Measurements from ENCODE around the gene ENOX2. TPM values are rescaled to one million over a fixed set of nuclear protein-coding genes. Genes with fewer than 3 reads are reported as not detected.

The ENOX2 gene
- total and polyA plus RNA-seq, 2 donors (not counting 1 experiment from before 2014, with no cell fraction given), result 5.1 to 18.8 TPM

DNA sequence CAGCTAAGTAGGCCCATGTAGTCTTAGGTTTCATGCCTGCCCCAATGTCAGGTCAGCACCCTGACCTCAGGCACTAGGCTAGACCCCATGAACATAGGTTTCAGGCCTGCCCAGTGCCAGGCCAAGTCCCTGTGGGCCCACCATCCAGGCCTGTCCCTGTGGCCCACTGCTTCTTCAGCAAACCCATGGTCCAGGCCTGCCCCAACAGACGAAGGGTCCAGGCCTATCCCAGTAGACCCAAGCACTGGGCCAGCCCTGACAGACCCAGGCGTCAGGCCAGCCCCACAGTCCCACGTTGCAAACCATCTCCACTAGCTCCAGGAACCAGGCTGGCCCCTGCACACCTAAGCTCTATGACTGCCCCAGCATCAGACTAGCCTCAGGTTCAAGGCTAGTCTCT is 92.4 kb downstream of the ENOX2 start:
- H2AFZ ChIP-seq (ENCODE audit: insufficient read depth, low read depth, low read length, poor library complexity, severe bottlenecking), result no peak overlapping the region
- no peak overlapping the region for H3K9ac ChIP-seq (ENCODE audit: low read length)
- H3K4me1 ChIP-seq (ENCODE audit: control insufficient read depth in 2 of 2, insufficient read depth in 2 of 2, low read length in 2 of 2), result no peaks in the 10 kb centered on the region
- Mint-ChIP-seq H3K9me3 (ENCODE audit: insufficient read depth) (peaks cover 4% of the 10 kb centered on the region), H3K4me3 (no peak overlapping the region), H3K27ac (no peak overlapping the region), H3K4me1 (no peaks in the 10 kb centered on the region), H3K27me3 (no peaks in the 10 kb centered on the region)
- 94% methylated on average over 3 of the region's 3 CpGs for WGBS (ENCODE audit: insufficient coverage)
- H3K79me2 ChIP-seq (ENCODE audit: control insufficient read depth, insufficient read depth, low read length), result peaks cover 5% of the 10 kb centered on the region
- H4K20me1 ChIP-seq (ENCODE audit: control insufficient read depth, insufficient read depth, low read length, poor library complexity, severe bottlenecking), result peaks cover 6% of the 10 kb centered on the region
- POLR2A ChIA-PET, result no interaction called here
- no peaks in the 10 kb centered on the region for H3K27me3 ChIP-seq (replicated peaks in 1 of 4; ENCODE audit: control extremely low read depth in 1 of 4, control insufficient read depth in 3 of 4, insufficient read depth in 4 of 4, low read length in 3 of 4)
- TF ChIP-seq EZH2 (IDR thresholded peaks at IDR 0.05; ENCODE audit: borderline replicate concordance, insufficient read depth, low read depth, low read length, poor library complexity, severe bottlenecking) (no peak), CTCF (IDR thresholded peaks at IDR 0.05) (no peak)
- intact Hi-C loops (cut with micrococcal nuclease), result no loop called here
- ATAC-seq (ENCODE audit: low read depth) (no peak), DNase-seq (no peak)
- CTCF ChIA-PET, result no interaction called here
- no peak overlapping the region for H3K4me2 ChIP-seq (replicated peaks; ENCODE audit: low read depth, low read length, poor library complexity, severe bottlenecking)
- no peak overlapping the region for H3K4me3 ChIP-seq (ENCODE audit: control extremely low read depth in 1 of 5, extremely low read depth in 1 of 5, insufficient read depth in 1 of 5, low read depth in 2 of 5, low read length in 4 of 5)
- H3K36me3 ChIP-seq (replicated peaks in 1 of 2; ENCODE audit: control extremely low read depth in 1 of 2, control insufficient read depth in 1 of 2, extremely low read depth in 1 of 2, insufficient read depth in 2 of 2, low read length in 1 of 2), result no peaks in the 10 kb centered on the region
- H3K27ac ChIP-seq (ENCODE audit: low read length in 2 of 2), result no peak overlapping the region
- H3K9me3 ChIP-seq (ENCODE audit: control extremely low read depth in 1 of 3, control insufficient read depth in 2 of 3, insufficient read depth in 1 of 3, low read length in 2 of 3), result peaks cover 0 to 14% (median 0%) of the 10 kb centered on the region in 3 donors

DNA sequence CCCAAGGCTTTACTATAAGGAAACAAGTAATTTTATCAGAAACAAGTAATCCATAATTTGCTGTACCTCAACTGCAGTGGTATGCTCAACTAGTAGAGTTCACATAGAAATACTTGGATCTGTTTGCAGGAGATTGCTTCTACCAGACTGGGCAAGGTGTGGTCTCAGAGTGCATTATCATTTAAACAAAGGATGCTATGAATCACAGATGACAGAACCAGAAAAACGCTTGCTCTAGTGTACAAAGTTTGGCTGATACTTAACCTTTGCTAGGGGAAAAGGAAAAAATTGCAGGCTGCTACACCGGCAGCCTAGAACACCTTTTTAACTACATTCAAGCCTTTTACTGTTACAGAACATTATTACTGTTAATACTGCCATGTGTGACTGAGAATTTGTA is 97.1 kb downstream of the ENOX2 start:
- CTCF ChIA-PET, result no interaction called here
- Histone ChIP-seq H4K20me1 (ENCODE audit: control insufficient read depth, insufficient read depth, low read length, poor library complexity, severe bottlenecking) (peaks cover 5% of the 10 kb centered on the region), H3K4me2 (replicated peaks; ENCODE audit: low read depth, low read length, poor library complexity, severe bottlenecking) (no peak overlapping the region), H3K79me2 (ENCODE audit: control insufficient read depth, insufficient read depth, low read length) (no peaks in the 10 kb centered on the region), H3K4me3 (ENCODE audit: control extremely low read depth in 1 of 5, extremely low read depth in 1 of 5, insufficient read depth in 1 of 5, low read depth in 2 of 5, low read length in 4 of 5) (no peak overlapping the region), H3K9me3 (ENCODE audit: control extremely low read depth in 1 of 3, control insufficient read depth in 2 of 3, insufficient read depth in 1 of 3, low read length in 2 of 3) (no peaks in the 10 kb centered on the region), H3K36me3 (replicated peaks in 1 of 2; ENCODE audit: control extremely low read depth in 1 of 2, control insufficient read depth in 1 of 2, extremely low read depth in 1 of 2, insufficient read depth in 2 of 2, low read length in 1 of 2) (no peaks in the 10 kb centered on the region), H3K4me1 (ENCODE audit: control insufficient read depth in 2 of 2, insufficient read depth in 2 of 2, low read length in 2 of 2) (no peaks in the 10 kb centered on the region), H2AFZ (ENCODE audit: insufficient read depth, low read depth, low read length, poor library complexity, severe bottlenecking) (no peak overlapping the region), H3K27me3 (replicated peaks in 1 of 4; ENCODE audit: control extremely low read depth in 1 of 4, control insufficient read depth in 3 of 4, insufficient read depth in 4 of 4, low read length in 3 of 4) (no peaks in the 10 kb centered on the region), H3K27ac (ENCODE audit: low read length in 2 of 2) (no peak overlapping the region), H3K9ac (ENCODE audit: low read length) (no peak overlapping the region)
- POLR2A ChIA-PET, result no interaction called here
- Mint-ChIP-seq H3K27me3 (no peaks in the 10 kb centered on the region), H3K4me3 (no peak overlapping the region), H3K27ac (no peak overlapping the region), H3K4me1 (no peaks in the 10 kb centered on the region), H3K9me3 (ENCODE audit: insufficient read depth) (no peaks in the 10 kb centered on the region)
- ATAC-seq (ENCODE audit: low read depth) (no peak), DNase-seq (no peak)
- no CpG with 5 or more reads among the region's 2 CpGs for WGBS (ENCODE audit: insufficient coverage)
- intact Hi-C loops (cut with micrococcal nuclease), result no loop called here
- no peak for TF ChIP-seq EZH2 (IDR thresholded peaks at IDR 0.05; ENCODE audit: borderline replicate concordance, insufficient read depth, low read depth, low read length, poor library complexity, severe bottlenecking)
- TF ChIP-seq CTCF (IDR thresholded peaks at IDR 0.05), result no peak
